Activated CD4-positive, alpha-beta T cell treated with anti-CD3 and anti-CD28 coated beads, Interleukin-10, Interleukin-2, amounts not matched to agents 100 ng/mL and 50 ng/mL, durations not matched to agents 16 hours and 8 hours (primary cell): ENCODE data around the gene GRK4.
"Not testable (repeated sequence)": the region's sequence is repeated elsewhere in the genome, so short reads cannot be mapped to it uniquely, and the experiment has no call there.

ENCODE experiments used
- DNase-seq: peaks from one replicate; pipeline ENCODE4 v3.0.0-alpha.2; 2020

Gene GRK4

GRCh38 chr4:2931512-2932301 is 31.7 kb upstream of the GRK4 start:
- peak; percentile 79 for DNase-seq

GRCh38 chr4:2932321-2932950 is 30.9 kb upstream of the GRK4 start:
- no peak for DNase-seq

GRCh38 chr4:2932951-2933565 is 30.3 kb upstream of the GRK4 start:
- peak; percentile 54 for DNase-seq

- no peak for DNase-seq
Measured at GRCh38 chr4:2933566-2934076, 29.8 kb upstream of the GRK4 start.

- peak; percentile 59 for DNase-seq
Measured at GRCh38 chr4:2934077-2934812, 29.1 kb upstream of the GRK4 start.

- peak; percentile 98 for DNase-seq
Measured at GRCh38 chr4:2934813-2935761, 28.3 kb upstream of the GRK4 start.

- DNase-seq, result peak; percentile 96
Measured at GRCh38 chr4:2935762-2936743, 27.3 kb upstream of the GRK4 start.

- DNase-seq, result peak; percentile 92
Measured at GRCh38 chr4:2936773-2937145, 26.6 kb upstream of the GRK4 start.

- DNase-seq, result peak; percentile 61
Measured at GRCh38 chr4:2937146-2937857, 26.1 kb upstream of the GRK4 start.

GRCh38 chr4:2937986-2938385 is 25.4 kb upstream of the GRK4 start:
- no peak for DNase-seq

GRCh38 chr4:2938411-2938810 is 25.0 kb upstream of the GRK4 start:
- DNase-seq, result not testable (repeated sequence)

- DNase-seq, result no peak
Measured at GRCh38 chr4:2938906-2939305, 24.5 kb upstream of the GRK4 start.

- DNase-seq, result peak; percentile 39
Measured at GRCh38 chr4:2939383-2940243, 23.8 kb upstream of the GRK4 start.

- no peak for DNase-seq
Measured at GRCh38 chr4:2940267-2941137, 22.9 kb upstream of the GRK4 start.

GRCh38 chr4:2941138-2942036 is 22.0 kb upstream of the GRK4 start:
- DNase-seq, result no peak

GRCh38 chr4:2942037-2942531 is 21.3 kb upstream of the GRK4 start:
- DNase-seq, result no peak
